GM21360 (cell line): ENCODE data around the gene FYB1.
A peak's percentile ranks its signal among the peaks of the same experiment; 100 is the strongest.
"Not testable (repeated sequence)": the region's sequence is repeated elsewhere in the genome, so short reads cannot be mapped to it uniquely, and the experiment has no call there.

Experiments
- ATAC-seq: cut with Tn5 transposase; IDR thresholded peaks from one replicate; pipeline ENCODE4 v1.9.1; 2021; ENCODE audit warnings: mild to moderate bottlenecking, moderate library complexity; ENCODE audit not compliant: unreplicated experiment

The FYB1 gene

GRCh38 chr5:39226558-39226957 lies 7.2 kb upstream of the FYB1 start:
- ATAC-seq: no peak

GRCh38 chr5:39226100-39226451 lies 6.7 kb upstream of the FYB1 start:
- ATAC-seq: no peak

- ATAC-seq: no peak
Measured at GRCh38 chr5:39225405-39226099, 6.2 kb upstream of the FYB1 start.

- ATAC-seq: no peak
Measured at GRCh38 chr5:39224196-39224761, 4.9 kb upstream of the FYB1 start.

- no peak for ATAC-seq
Measured at GRCh38 chr5:39223565-39224156, 4.3 kb upstream of the FYB1 start.

GRCh38 chr5:39221671-39222070 lies 2.3 kb upstream of the FYB1 start:
- ATAC-seq: not testable (repeated sequence)

- ATAC-seq: no peak
Measured at GRCh38 chr5:39220280-39221030, 1.1 kb upstream of the FYB1 start.

GRCh38 chr5:39218482-39219402 lies 621 bp downstream of the FYB1 start:
- no peak for ATAC-seq

GRCh38 chr5:39217365-39218281 lies 1.7 kb downstream of the FYB1 start:
- peak; percentile 86 for ATAC-seq

GRCh38 chr5:39216631-39217030 lies 2.7 kb downstream of the FYB1 start:
- ATAC-seq: no peak

- ATAC-seq: no peak
Measured at GRCh38 chr5:39215857-39216256, 3.5 kb downstream of the FYB1 start.

- ATAC-seq: no peak
Measured at GRCh38 chr5:39214912-39215709, 4.3 kb downstream of the FYB1 start.

- no peak for ATAC-seq
Measured at GRCh38 chr5:39213447-39214207, 5.7 kb downstream of the FYB1 start.

GRCh38 chr5:39211773-39212172 lies 7.6 kb downstream of the FYB1 start:
- ATAC-seq: no peak

- no peak for ATAC-seq
Measured at GRCh38 chr5:39209924-39210323, 9.4 kb downstream of the FYB1 start.

- no peak for ATAC-seq
Measured at GRCh38 chr5:39208471-39208870, 10.9 kb downstream of the FYB1 start.

- no peak for ATAC-seq
Measured at GRCh38 chr5:39207345-39208045, 11.9 kb downstream of the FYB1 start.
